Measurements from ENCODE around the gene RFC5.

- no peak for TF ChIP-seq CTCF (IDR thresholded peaks at IDR 0.05; ENCODE audit: insufficient read depth, low read depth, low read length)
- TF ChIP-seq EZH2 (IDR thresholded peaks at IDR 0.05; ENCODE audit: insufficient read depth, low read length) = no peak
These were observed 49.0 kb upstream of the RFC5 start for GRCh38 chr12:117967512-117967911.
